Keratinocyte (primary cell): ENCODE data around the gene PITPNC1. TPM values are rescaled to one million over a fixed set of nuclear protein-coding genes. Genes with fewer than 3 reads are reported as not detected.

ENCODE experiments used
- DNase-seq: peaks from one replicate; pipeline ENCODE4 v3.0.0-alpha.2; 2011; ENCODE audit warnings: low read depth, missing footprints, low spot score
- FAIRE-seq: peaks from 2 replicates; lab custom pipeline; 2011; peaks lifted over from hg19 to GRCh38; lab: Jason Lieb, UNC
- H2AFZ ChIP-seq: 2 replicates; pipeline ENCODE4 v1.6.0; 2012; ENCODE audit warnings: low read length, control low read depth, inconsistent platforms; ENCODE audit not compliant: control insufficient read depth
- H3K27ac ChIP-seq: 2 replicates; pipeline ENCODE4 v1.5.1; 2011; ENCODE audit warnings: low read length; ENCODE audit not compliant: control insufficient read depth, insufficient read depth
- H3K27me3 ChIP-seq: 3 replicates; pipeline ENCODE4 v1.6.0; 2011; ENCODE audit warnings: low read length; ENCODE audit not compliant: control insufficient read depth, insufficient read depth; ENCODE audit errors: extremely low read depth
- H3K36me3 ChIP-seq, 2 experiments: 2 replicates in 1 of 2; 3 replicates in 1 of 2; pipeline ENCODE4 v1.5.1; 2011; ENCODE audit warnings: low read length in 2 of 2, mild to moderate bottlenecking in 1 of 2; ENCODE audit not compliant: control insufficient read depth in 2 of 2, insufficient read depth in 2 of 2; ENCODE audit errors: extremely low read depth in 1 of 2
- H3K4me1 ChIP-seq: 3 replicates; pipeline ENCODE4 v1.5.1; 2011; ENCODE audit warnings: low read length; ENCODE audit not compliant: control insufficient read depth, insufficient read depth; ENCODE audit errors: extremely low read depth
- H3K4me2 ChIP-seq: 3 replicates; pipeline ENCODE4 v1.6.0; 2011; ENCODE audit warnings: low read depth, low read length; ENCODE audit not compliant: control insufficient read depth, insufficient read depth; ENCODE audit errors: extremely low read depth
- H3K4me3 ChIP-seq, 3 experiments: fragments of 200-600 bp in 1 of 3; sonication (generic) in 1 of 3; 2 replicates in 2 of 3; 3 replicates in 1 of 3; pipeline ENCODE4 v1.5.1; 2011 to 2016; ENCODE audit warnings: low read length in 3 of 3, mild to moderate bottlenecking in 3 of 3, control low read depth in 2 of 3, inconsistent platforms in 1 of 3, low read depth in 1 of 3, mixed read lengths in 1 of 3, mixed run types in 1 of 3, moderate library complexity in 1 of 3; ENCODE audit not compliant: control insufficient read depth in 2 of 3, insufficient read depth in 2 of 3; ENCODE audit errors: extremely low read depth in 1 of 3
- H3K79me2 ChIP-seq: 2 replicates; pipeline ENCODE4 v1.6.0; 2012; ENCODE audit warnings: low read length; ENCODE audit not compliant: control insufficient read depth, insufficient read depth
- H3K9ac ChIP-seq: 3 replicates; pipeline ENCODE4 v1.6.0; 2011; ENCODE audit warnings: low read length; ENCODE audit not compliant: control insufficient read depth, insufficient read depth; ENCODE audit errors: extremely low read depth
- H3K9me1 ChIP-seq: 3 replicates; pipeline ENCODE4 v1.6.0; 2011; ENCODE audit warnings: low read length; ENCODE audit not compliant: control insufficient read depth, insufficient read depth; ENCODE audit errors: extremely low read depth
- H3K9me3 ChIP-seq: 2 replicates; pipeline ENCODE4 v1.5.1; 2012; ENCODE audit warnings: low read depth, low read length; ENCODE audit not compliant: control insufficient read depth
- H4K20me1 ChIP-seq: 3 replicates; pipeline ENCODE4 v1.6.0; 2011; ENCODE audit warnings: low read length; ENCODE audit not compliant: control insufficient read depth, insufficient read depth; ENCODE audit errors: extremely low read depth
- EZH2 ChIP-seq: IDR thresholded peaks from one replicate; pipeline ENCODE4 v1.6.1; 2012; ENCODE audit warnings: inconsistent platforms, mild to moderate bottlenecking, low read length, moderate library complexity
- dilution Hi-C: fragments of 300-500 bp; cut with MboI; formaldehyde crosslinking; loops from one replicate; pipeline ENCODE4 v1.7.0; 2020; ENCODE audit warnings: low sequenced_read_pairs; ENCODE audit not compliant: extremely low pct_ligation_motif_present
- polyA plus RNA-seq, 5 experiments: library from polyadenylated mRNA; depleted of rRNA in 3 of 5; stranded (reverse) in 3 of 5; stranded (forward) in 1 of 5; unstranded in 1 of 5; fragments of >200 nt; gene quantifications; 1 replicate in 1 of 5; 2 replicates in 3 of 5; 3 replicates in 1 of 5; pipeline versions ENCODE4 v1.2.1 to v1.2.3, GENCODE V29; 2011 to 2012; ENCODE audit warnings: missing spikeins in 2 of 5, low read depth in 1 of 5, low replicate concordance in 1 of 5
- TF ChIP-seq, protein P1 (sequence below), 3 experiments: IDR thresholded peaks in 1 of 3; conservative IDR thresholded peaks in 1 of 3; optimal IDR thresholded peaks in 1 of 3; 2 replicates in 2 of 3; 3 replicates in 1 of 3; pipeline versions ENCODE3 to v1.5.1; 2011; ENCODE audit warnings: low read length in 3 of 3, mild to moderate bottlenecking in 3 of 3, moderate library complexity in 2 of 3, control low read depth in 1 of 3, inconsistent platforms in 1 of 3; ENCODE audit not compliant: insufficient read depth in 2 of 3; ENCODE audit errors: extremely low read depth in 1 of 3

Gene PITPNC1
- polyA plus RNA-seq, 1 donor (not counting 4 experiments of a cell fraction or from before 2014, with no cell fraction given) = 24.8 TPM

DNA sequence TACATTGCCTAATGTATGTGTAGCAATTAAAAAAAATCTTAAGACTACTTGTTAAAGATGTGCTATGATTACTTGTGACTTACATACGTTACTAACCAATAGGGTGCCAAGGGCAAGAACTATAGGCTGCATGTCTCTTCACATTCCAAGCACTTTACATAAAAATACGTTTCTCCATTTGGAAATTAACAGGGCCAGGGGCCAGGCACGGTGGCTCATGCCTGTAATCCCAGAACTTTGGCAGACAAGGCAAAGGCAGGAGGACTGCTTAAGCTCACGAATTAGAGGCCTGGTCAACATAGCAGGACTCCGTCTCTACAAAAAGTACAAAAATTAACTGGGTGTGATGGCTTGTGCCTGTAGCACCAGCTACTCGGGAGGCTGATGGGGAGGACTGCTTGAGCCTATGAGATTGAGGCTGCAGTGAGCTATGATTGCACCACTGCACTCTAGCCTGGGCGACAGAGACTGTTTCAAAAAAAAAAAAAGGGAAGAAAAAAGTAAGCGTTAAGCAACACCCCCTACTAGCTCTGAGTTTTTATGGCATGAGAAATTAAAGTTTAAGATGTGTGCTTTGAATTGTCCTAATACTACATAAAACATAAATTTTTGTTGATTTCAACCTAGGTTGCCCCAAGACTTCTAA is 23.0 kb upstream of the PITPNC1 start:
- Histone ChIP-seq H2AFZ (no peak overlapping the region), H3K27me3 (no peaks in the 10 kb centered on the region), H3K4me2 (no peak overlapping the region), H3K9ac (no peak overlapping the region), H4K20me1 (peaks cover 10% of the 10 kb centered on the region), H3K27ac (no peak overlapping the region), H3K9me3 (no peaks in the 10 kb centered on the region), H3K9me1 (no peaks in the 10 kb centered on the region), H3K4me3 (no peak overlapping the region), H3K4me1 (no peaks in the 10 kb centered on the region), H3K36me3 (peaks cover 21 to 38% of the 10 kb centered on the region in 2 experiments), H3K79me2 (peaks cover 48% of the 10 kb centered on the region)
- DNase-seq = no peak
- dilution Hi-C loops = no loop called here
- no peak for FAIRE-seq
- TF ChIP-seq EZH2 = no peak
- TF ChIP-seq, protein P1, sequence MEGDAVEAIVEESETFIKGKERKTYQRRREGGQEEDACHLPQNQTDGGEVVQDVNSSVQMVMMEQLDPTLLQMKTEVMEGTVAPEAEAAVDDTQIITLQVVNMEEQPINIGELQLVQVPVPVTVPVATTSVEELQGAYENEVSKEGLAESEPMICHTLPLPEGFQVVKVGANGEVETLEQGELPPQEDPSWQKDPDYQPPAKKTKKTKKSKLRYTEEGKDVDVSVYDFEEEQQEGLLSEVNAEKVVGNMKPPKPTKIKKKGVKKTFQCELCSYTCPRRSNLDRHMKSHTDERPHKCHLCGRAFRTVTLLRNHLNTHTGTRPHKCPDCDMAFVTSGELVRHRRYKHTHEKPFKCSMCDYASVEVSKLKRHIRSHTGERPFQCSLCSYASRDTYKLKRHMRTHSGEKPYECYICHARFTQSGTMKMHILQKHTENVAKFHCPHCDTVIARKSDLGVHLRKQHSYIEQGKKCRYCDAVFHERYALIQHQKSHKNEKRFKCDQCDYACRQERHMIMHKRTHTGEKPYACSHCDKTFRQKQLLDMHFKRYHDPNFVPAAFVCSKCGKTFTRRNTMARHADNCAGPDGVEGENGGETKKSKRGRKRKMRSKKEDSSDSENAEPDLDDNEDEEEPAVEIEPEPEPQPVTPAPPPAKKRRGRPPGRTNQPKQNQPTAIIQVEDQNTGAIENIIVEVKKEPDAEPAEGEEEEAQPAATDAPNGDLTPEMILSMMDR (optimal IDR thresholded peaks at IDR 0.05 in 1 of 3, IDR thresholded peaks at IDR 0.05 in 1 of 3, conservative IDR thresholded peaks at IDR 0.05 in 1 of 3; ENCODE audit: extremely low read depth in 1 of 3, insufficient read depth in 2 of 3, low read length in 3 of 3) = no peak

DNA sequence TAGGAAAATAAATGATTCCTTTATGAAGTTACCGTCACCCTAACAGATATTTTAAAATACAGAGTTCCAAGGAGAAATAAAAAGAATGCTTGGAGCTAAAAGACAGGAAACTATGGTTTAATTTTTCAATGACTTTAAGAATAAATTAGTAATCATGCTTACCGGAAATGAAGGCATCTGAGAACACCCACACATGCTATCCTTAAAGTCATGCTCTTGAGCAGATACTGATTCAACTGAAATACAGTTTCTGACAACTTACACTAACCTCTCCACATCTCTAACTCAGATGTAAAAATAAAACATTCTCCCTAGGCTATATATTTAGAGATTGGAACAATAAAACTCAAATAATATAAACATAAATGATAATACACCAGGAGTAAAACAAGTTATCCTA is 18.5 kb upstream of the PITPNC1 start:
- no peak overlapping the region for H2AFZ ChIP-seq
- H3K27ac ChIP-seq = no peak overlapping the region
- no peaks in the 10 kb centered on the region for H3K9me3 ChIP-seq
- peaks cover 15% of the 10 kb centered on the region for H3K4me1 ChIP-seq
- no peaks in the 10 kb centered on the region for H3K27me3 ChIP-seq
- no peak for DNase-seq
- peaks cover 20% of the 10 kb centered on the region for H4K20me1 ChIP-seq
- peaks cover 9 to 27% of the 10 kb centered on the region in 2 experiments for H3K36me3 ChIP-seq
- H3K9ac ChIP-seq = no peak overlapping the region
- peaks cover 78% of the 10 kb centered on the region for H3K79me2 ChIP-seq
- H3K4me2 ChIP-seq = no peak overlapping the region
- H3K4me3 ChIP-seq = no peak overlapping the region
- dilution Hi-C loops = no loop called here
- FAIRE-seq = no peak
- TF ChIP-seq EZH2 = no peak
- TF ChIP-seq, protein P1 (optimal IDR thresholded peaks at IDR 0.05 in 1 of 3, IDR thresholded peaks at IDR 0.05 in 1 of 3, conservative IDR thresholded peaks at IDR 0.05 in 1 of 3; ENCODE audit: extremely low read depth in 1 of 3, insufficient read depth in 2 of 3, low read length in 3 of 3) = no peak
- peaks cover 4% of the 10 kb centered on the region for H3K9me1 ChIP-seq
